Raji (cell line): Measurements from ENCODE around the gene RNF157.
A peak's percentile ranks its signal among the peaks of the same experiment; 100 is the strongest.

Source experiments
- POLR2A ChIP-seq: IDR thresholded peaks from 2 replicates; pipeline ENCODE4 v1.6.1; 2011; ENCODE audit warnings: low read depth, low read length, control low read depth; ENCODE audit not compliant: insufficient read depth

The RNF157 gene

GRCh38 chr17:76122431-76123190 is 117.7 kb downstream of the RNF157 start:
- TF ChIP-seq POLR2A, result no peak

GRCh38 chr17:76121932-76122430 is 118.3 kb downstream of the RNF157 start:
- no peak for TF ChIP-seq POLR2A

GRCh38 chr17:76120658-76121008 is 119.7 kb downstream of the RNF157 start:
- no peak for TF ChIP-seq POLR2A

- no peak for TF ChIP-seq POLR2A
Observed at GRCh38 chr17:76119409-76120371, 120.6 kb downstream of the RNF157 start.

- no peak for TF ChIP-seq POLR2A
Observed at GRCh38 chr17:76115138-76115754, 125.0 kb downstream of the RNF157 start.

GRCh38 chr17:76111956-76112355 is 128.3 kb downstream of the RNF157 start:
- no peak for TF ChIP-seq POLR2A

- TF ChIP-seq POLR2A, result no peak
Observed at GRCh38 chr17:76107509-76107908, 132.8 kb downstream of the RNF157 start.

- no peak for TF ChIP-seq POLR2A
Observed at GRCh38 chr17:76106703-76107102, 133.6 kb downstream of the RNF157 start.

GRCh38 chr17:76104896-76105231 is 135.4 kb downstream of the RNF157 start:
- TF ChIP-seq POLR2A, result no peak

GRCh38 chr17:76104140-76104895 is 136.0 kb downstream of the RNF157 start:
- TF ChIP-seq POLR2A, result no peak

GRCh38 chr17:76103274-76104139 is 136.8 kb downstream of the RNF157 start, which contains the start of gene EXOC7:
TSS of gene EXOC7 (minus strand) at chr17:76103787. CDS start at chr17:76103692, 95 bp downstream.
- TF ChIP-seq POLR2A, result peak; percentile 93

- no peak for TF ChIP-seq POLR2A
Observed at GRCh38 chr17:76102944-76103273, 137.4 kb downstream of the RNF157 start.

GRCh38 chr17:76097716-76098295 is 142.5 kb downstream of the RNF157 start:
- TF ChIP-seq POLR2A, result no peak
